Stimulated activated CD4-positive, alpha-beta T cell treated with anti-CD3 and anti-CD28 coated beads, Interleukin-4, amount 100 ng/mL, for 24 hours (primary cell): ENCODE data around the gene ZFYVE28.
"Not testable (repeated sequence)": the region's sequence is repeated elsewhere in the genome, so short reads cannot be mapped to it uniquely, and the experiment has no call there.

Experiments
- DNase-seq: peaks from one replicate; pipeline ENCODE4 v3.0.0-alpha.2; 2020

Gene ZFYVE28

DNA sequence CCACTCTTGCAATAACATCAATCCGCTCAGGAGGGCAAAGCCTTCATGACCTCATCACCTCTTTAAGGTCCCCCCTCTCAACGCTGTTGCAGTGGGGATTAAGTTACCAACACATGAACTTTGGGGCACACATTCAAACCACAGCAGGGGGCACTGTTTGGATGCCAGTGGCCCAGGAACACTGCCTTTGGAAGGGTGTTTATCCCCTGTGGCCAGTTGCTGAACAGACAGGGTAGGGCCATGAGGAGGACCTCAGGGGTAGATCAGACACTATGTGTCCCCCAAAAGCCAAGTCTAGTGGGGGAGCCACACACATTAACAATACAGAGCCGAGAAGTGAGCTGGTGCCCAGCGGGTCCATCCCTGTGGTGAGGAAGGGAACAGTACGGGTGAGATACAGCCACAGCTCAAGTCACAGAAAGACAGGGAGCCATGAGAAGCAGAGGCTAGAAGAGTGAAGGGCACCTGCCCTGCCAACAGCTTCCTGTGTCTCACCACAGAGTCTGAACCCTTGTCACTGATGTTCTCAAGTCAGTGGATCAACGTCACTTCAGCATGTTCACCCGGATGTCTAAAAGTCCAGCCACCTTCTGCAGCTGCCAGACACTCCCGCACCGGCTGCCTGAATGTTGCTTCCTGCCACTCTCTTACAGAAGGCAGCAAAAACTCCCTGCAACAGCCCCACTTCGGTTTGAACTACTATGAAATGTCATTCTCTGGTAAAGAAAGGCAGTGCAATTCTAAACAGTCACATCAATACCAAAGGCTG is 136.7 kb downstream of the ZFYVE28 start:
- peak; percentile 64 for DNase-seq

GRCh38 chr4:2280531-2281300 is 137.7 kb downstream of the ZFYVE28 start:
- DNase-seq: no peak

DNA sequence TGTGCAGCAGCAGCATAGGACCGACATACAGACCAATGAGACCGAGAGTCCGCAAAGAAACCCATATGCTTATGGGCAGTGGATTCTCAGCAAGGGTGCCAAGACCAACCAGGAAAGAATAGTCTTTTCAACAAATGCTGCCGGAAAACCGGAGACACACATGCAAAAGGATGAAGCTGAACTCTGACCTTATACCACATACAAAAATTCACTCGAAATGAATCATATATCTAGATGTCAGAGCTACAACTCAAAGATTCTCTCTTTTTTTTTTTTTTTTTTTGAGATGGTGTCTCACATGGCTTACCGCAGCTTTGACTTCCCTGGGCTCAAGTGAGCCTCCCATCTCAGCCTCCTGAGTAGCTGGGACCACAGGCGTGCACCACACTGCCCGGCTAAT is 140.5 kb downstream of the ZFYVE28 start:
- DNase-seq: no peak

GRCh38 chr4:2276581-2277325 is 141.7 kb downstream of the ZFYVE28 start:
- no peak for DNase-seq

DNA sequence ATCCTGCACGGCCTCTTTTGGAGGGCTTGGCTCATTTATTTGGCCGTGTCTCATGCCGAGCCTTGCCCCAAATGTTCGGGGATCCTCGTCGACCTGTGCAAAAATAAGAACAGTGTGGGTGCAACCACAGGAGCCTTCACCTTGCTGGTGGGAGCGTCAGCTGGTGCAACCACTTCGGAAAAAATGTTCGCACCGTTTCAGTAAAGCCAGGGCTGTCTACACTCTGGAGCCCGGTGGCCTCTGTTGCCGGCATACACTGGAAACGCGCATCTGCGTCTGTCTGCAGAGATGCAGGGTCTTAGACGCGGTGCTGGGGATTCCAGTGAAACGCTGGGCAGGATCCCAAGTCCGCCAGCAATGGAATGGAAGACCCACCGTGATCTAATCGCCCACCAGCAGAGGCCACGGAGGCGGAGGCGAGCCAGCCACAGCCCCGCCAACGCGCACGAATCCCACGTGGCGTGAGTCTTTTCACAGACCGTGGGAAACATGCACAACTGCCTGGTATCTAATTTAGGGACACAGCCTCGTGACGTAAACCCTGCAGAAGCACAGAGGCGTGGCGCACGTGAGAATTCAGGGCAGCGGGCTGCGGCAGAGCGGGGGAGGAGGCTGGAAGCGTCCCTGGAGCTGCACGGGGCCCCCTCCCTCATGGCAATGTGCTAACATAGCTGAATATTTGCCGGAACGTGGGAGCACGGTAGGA is 142.7 kb downstream of the ZFYVE28 start:
- no peak for DNase-seq

GRCh38 chr4:2275044-2275397 is 143.4 kb downstream of the ZFYVE28 start:
- DNase-seq: not testable (repeated sequence)

GRCh38 chr4:2274320-2275043 is 144.0 kb downstream of the ZFYVE28 start:
- DNase-seq: no peak

DNA sequence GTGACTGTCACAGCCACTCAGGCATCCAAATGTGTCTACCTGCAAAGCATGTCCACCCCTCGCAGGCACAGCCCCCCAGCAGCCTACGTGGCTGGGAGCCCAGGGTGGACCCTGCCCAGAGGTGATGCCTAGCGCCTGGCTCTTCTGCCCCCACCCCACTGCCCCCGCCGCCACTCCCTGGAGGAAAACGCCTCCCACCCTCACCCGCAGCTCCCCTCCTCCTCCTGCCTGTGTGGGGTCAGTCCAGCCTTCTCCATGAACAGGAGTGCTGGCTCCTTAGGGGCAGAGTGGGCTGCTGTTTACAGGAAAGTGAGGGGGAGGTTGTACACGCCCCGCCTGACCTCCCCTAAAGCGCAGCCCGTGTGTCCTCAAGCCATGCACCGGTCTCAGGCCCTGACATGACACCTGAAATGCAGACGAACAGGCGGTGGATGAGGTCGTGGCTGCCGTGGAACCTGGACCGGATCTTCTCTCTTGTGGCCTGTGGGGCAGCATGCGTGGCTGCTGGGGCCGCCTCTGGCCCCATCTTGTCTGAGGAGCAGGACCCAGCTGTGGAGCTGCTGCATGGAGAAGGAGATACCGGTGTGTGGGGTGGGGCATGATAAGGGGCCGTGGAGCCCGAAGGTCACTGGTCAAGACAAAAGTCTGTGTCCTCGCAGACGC is 144.7 kb downstream of the ZFYVE28 start:
- DNase-seq: no peak

DNA sequence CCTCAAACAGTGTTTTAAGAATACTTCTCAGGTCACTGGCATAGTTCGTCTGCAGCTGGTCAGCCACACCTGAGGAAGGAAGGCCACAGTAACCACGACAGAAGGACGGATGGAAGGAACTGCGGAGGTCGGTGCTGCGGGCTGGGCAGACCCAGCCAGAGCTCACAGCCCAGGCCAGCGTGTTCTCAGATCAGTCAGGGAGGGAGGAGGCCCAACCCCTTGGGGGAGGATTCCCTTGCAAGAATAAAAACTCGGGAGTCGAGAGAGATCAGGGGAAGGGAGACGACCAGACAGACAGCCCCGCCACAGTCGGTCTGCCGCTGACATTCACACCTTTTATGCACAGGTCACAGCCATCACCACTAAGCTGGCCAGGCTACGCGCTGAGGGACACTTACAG is 145.2 kb downstream of the ZFYVE28 start:
- no peak for DNase-seq

DNA sequence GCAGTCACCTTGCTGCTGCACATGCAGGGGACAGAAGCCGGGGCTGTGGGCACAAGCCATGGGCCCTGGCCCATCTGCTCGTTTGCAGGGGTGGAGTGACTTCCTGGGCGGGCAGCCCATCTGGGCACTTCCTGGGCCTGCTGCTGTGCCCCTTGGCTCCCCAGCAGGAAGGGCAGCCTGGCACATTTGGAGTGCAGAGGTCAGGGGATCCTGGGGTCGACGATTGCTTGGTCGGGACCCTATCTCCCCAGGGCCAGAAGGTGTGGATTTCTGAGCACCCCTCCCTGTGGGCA is 145.7 kb downstream of the ZFYVE28 start:
- DNase-seq: no peak

DNA sequence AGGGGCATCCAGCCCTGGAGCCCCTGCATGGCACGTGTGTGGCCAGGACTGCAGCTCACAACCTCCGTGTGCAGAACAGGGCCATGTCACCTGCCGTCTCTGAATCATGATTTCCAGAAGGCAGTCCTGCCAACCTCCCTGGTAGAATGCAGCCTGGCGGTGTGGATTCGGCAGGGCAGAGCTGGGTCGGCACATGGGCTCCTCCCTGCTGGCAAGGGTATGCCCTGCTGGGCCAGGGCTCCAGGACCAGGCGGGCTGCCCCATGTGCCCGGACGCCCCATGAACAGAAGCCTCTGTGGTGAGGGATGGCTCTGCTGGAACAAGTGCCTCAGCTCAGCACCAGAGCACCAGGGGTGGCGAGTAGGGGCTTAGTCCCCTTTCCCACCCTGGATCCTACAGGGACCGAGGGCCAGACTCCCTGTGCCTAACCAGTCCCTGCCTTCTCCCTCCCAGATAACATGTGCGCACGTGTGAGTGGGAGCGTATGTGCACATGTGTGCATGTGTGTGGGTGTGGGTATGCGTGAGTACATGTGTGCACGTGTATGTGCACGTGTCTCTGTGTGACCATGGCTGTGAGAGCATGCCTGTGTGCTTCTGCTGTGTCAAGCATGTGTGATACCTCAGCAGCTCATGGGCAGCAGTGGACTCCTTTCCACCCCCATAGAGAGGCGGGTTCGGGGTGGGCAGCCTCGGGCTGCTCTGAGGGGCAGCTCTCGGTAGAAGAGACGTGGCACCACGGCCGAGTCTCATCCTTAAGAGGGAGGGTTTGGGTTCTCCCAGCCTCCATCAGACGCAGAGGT is 146.2 kb downstream of the ZFYVE28 start:
- no peak for DNase-seq

DNA sequence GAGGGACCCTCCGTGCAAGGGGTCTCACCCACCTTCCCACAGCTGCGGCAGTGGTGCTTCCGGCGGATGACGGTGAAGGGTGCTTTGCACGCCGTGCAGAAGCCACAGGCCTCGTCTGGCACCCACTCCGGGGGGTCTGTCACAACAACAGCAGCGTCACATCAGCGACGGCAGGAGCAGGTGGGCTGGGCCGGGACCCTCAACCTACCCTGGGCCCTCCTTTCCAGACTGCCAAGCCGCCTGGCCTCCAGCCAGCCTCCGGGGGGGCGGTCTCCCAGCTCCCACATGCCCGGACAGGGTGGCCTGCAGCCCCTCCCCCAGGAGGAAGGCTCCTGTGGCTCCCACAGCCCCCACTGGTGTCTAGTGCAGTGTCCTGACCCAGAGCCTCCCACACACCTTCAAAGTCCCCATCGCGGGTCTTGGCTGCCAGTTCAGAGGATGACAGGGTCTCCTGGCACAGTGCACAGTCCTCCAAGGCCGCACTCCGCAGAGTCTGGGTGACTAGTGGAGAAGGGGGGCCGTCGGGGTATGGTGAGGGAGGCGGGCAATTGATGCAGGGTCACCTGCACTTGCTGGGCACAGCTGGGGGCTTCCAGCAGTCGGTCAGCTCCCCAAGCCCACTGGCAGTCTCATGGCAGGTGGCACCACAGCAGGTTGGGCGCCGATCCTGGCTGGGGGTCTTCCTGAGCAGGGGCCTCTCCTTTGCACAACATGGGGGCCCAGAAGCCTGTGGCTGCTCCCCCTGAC is 147.0 kb downstream of the ZFYVE28 start:
- DNase-seq: no peak

DNA sequence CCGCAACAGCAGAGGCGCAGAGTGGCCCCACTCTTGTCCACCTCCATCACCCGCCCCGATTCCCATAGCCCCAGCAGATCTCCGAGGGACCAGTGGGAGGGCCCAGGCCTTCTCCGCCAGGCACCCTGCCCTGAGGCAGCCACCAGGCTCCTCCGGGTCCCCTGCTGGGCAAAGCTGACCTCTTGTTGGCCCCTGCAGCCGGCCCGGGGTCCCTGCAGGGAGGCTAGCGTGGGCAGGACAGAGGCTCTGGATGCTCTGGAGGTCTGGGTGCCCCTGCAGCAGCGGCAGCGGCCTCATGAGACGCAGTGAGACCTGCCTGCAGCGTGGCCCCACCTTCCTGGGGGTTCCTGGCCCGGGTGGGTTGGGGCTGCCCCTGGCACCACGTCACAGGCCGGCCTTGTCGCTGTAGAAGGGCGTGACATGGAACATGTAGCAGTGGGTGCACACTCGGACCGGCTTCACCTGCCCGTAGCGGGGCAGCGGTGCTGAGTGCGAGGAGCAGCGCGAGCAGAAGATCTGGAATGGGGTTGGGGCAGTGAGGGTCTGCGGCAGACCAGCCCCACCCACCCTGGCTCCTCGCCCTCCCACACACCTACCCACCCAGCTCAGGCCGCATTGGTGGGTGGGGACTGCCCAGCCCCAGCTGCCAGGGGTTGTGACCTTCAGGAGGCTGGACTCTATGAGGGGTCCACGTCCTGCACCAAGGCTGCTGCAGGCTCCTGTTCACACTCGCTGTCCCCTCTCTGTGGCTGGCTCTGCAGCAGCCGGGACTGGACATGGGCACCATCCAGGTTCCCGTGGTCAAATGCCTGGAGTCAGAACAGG is 147.9 kb downstream of the ZFYVE28 start:
- no peak for DNase-seq

- DNase-seq: no peak
Measured at GRCh38 chr4:2269618-2270163, 148.8 kb downstream of the ZFYVE28 start.

- DNase-seq: no peak
Measured at GRCh38 chr4:2269206-2269531, 149.3 kb downstream of the ZFYVE28 start.

GRCh38 chr4:2268357-2269205 is 149.9 kb downstream of the ZFYVE28 start:
- no peak for DNase-seq

- DNase-seq: no peak
Measured at GRCh38 chr4:2267841-2268240, 150.6 kb downstream of the ZFYVE28 start.

- DNase-seq: no peak
Measured at GRCh38 chr4:2267320-2267811, 151.1 kb downstream of the ZFYVE28 start.
